Measurements from ENCODE around the gene MYH14. TPM values are rescaled to one million over a fixed set of nuclear protein-coding genes. Genes with fewer than 3 reads are reported as not detected.

The MYH14 gene
- total RNA-seq, 1 donor from 2014 or later: not detected

DNA sequence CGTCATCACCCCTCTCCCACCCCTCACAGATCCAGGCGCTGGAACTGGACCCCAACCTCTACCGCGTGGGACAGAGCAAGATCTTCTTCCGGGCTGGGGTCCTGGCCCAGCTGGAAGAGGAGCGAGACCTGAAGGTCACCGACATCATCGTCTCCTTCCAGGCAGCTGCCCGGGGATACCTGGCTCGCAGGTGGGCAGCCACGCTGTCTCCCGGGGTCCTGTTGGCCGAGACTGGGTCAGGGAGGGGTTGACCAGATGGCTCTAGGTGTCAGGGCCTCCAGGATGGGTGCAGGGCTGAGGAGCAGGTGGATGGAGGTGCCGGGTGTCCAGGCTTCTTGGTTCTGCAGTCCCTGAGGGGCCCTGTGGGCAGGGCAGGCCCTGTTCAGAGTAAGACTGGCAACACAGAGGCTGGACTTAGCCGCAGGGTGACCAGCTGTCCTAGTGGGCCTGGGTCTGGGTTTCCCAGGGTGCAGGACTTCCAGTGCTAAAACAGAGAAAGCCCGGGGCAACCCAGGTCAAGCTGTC, 58.1 kb downstream of the MYH14 start:
- H3K36me3 Mint-ChIP-seq (ENCODE audit: low read depth, unreplicated experiment): peaks cover 12% of the 10 kb centered on the region
- TF ChIP-seq, protein P1, sequence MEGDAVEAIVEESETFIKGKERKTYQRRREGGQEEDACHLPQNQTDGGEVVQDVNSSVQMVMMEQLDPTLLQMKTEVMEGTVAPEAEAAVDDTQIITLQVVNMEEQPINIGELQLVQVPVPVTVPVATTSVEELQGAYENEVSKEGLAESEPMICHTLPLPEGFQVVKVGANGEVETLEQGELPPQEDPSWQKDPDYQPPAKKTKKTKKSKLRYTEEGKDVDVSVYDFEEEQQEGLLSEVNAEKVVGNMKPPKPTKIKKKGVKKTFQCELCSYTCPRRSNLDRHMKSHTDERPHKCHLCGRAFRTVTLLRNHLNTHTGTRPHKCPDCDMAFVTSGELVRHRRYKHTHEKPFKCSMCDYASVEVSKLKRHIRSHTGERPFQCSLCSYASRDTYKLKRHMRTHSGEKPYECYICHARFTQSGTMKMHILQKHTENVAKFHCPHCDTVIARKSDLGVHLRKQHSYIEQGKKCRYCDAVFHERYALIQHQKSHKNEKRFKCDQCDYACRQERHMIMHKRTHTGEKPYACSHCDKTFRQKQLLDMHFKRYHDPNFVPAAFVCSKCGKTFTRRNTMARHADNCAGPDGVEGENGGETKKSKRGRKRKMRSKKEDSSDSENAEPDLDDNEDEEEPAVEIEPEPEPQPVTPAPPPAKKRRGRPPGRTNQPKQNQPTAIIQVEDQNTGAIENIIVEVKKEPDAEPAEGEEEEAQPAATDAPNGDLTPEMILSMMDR (IDR thresholded peaks at IDR 0.05; ENCODE audit: unreplicated experiment): no peak
- H3K4me3 Mint-ChIP-seq (ENCODE audit: unreplicated experiment): no peak overlapping the region
- no peak overlapping the region for H3K27ac Mint-ChIP-seq (ENCODE audit: unreplicated experiment)
- H3K9me3 Mint-ChIP-seq (ENCODE audit: unreplicated experiment): peaks cover 48% of the 10 kb centered on the region
- H3K27me3 Mint-ChIP-seq (ENCODE audit: unreplicated experiment): peaks cover 14% of the 10 kb centered on the region
- no peak for DNase-seq (ENCODE audit: low spot score)
- H3K4me1 Mint-ChIP-seq (ENCODE audit: unreplicated experiment): no peaks in the 10 kb centered on the region

DNA sequence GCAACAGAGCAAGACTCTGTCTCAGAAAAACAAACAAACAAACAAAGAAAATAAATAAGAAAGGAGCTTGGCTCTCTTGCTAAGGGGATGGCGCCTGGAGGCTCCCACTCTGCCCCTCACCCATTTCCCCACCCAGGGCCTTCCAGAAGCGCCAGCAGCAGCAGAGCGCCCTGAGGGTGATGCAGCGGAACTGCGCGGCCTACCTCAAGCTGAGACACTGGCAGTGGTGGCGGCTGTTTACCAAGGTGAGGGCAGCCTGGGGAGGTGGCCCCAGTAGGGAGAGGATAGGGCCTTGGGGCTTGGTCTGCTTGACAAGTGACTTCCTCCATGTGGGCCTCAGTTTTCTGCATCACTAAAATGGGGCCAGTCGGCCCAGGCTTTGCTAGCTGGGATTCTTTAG, 59.8 kb downstream of the MYH14 start:
- Mint-ChIP-seq H3K4me1 (ENCODE audit: unreplicated experiment) (no peaks in the 10 kb centered on the region), H3K27ac (ENCODE audit: unreplicated experiment) (no peak overlapping the region), H3K27me3 (ENCODE audit: unreplicated experiment) (peaks cover 14% of the 10 kb centered on the region), H3K9me3 (ENCODE audit: unreplicated experiment) (peaks cover 40% of the 10 kb centered on the region), H3K36me3 (ENCODE audit: low read depth, unreplicated experiment) (peaks cover 15% of the 10 kb centered on the region), H3K4me3 (ENCODE audit: unreplicated experiment) (no peak overlapping the region)
- DNase-seq (ENCODE audit: low spot score): no peak
- TF ChIP-seq, protein P1 (IDR thresholded peaks at IDR 0.05; ENCODE audit: unreplicated experiment): no peak

DNA sequence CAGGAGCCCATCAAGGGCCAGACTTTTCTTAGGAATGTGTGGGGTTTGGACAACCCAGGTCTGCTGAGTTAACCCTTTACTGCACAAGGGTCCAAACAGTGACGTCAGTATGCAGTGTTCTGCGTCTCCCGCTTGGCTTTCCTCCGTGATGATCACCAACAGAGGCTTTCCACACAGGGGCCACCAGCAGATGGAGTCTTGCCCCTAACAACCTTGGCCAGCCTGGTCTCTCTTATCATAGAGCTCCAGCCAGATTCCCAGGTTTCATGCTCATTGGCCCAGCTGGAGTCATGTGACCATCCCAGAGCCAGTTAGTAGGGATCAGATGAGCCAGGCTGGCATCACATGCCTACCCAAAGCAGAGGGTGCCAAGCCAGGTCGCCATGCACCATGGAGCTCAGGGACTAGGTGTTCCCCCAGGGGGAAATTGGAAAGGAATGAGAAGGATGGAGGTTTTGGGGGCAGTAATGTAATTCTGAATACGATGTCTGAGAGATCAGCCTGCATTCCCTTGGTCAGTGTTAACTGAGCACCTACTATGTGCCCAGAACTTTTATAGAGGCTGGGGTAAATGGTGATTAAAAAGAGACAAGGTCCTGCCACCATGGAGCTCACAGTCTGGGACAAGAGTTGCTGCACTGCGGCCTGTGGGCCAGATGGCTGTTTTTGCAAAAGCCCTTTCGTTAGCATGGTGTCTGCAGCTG, 61.2 kb downstream of the MYH14 start:
- H3K9me3 Mint-ChIP-seq (ENCODE audit: unreplicated experiment): peaks cover 36% of the 10 kb centered on the region

DNA sequence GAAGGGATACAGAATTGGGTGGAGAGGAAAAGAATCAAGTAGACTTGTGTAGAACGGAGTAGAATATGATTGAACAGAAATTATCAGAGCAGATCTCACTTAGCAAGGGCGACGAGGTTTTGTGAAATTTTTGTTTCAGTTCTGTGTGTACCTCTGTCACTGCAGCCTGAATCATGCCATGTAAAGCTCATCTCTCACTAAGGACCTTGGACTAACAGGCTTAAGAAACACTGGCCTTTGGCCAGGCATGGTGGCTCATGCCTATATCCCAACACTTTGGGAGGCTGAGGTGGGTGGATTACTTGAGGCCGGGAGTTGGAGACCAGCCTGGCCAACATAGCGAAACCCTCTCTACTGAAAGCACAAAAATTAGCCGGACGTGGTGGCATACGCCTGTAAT, 62.6 kb downstream of the MYH14 start:
- Mint-ChIP-seq H3K27me3 (ENCODE audit: unreplicated experiment) (peaks cover 10% of the 10 kb centered on the region), H3K36me3 (ENCODE audit: low read depth, unreplicated experiment) (peaks cover 19% of the 10 kb centered on the region), H3K4me3 (ENCODE audit: unreplicated experiment) (peak overlapping the region; percentile 31), H3K9me3 (ENCODE audit: unreplicated experiment) (peaks cover 35% of the 10 kb centered on the region), H3K27ac (ENCODE audit: unreplicated experiment) (no peak overlapping the region), H3K4me1 (ENCODE audit: unreplicated experiment) (no peaks in the 10 kb centered on the region)
- no peak for DNase-seq (ENCODE audit: low spot score)
- TF ChIP-seq, protein P1 (IDR thresholded peaks at IDR 0.05; ENCODE audit: unreplicated experiment): no peak

More for the DNA sequence above, 61.2 kb downstream of the MYH14 start:
- TF ChIP-seq, protein P1 (IDR thresholded peaks at IDR 0.05; ENCODE audit: unreplicated experiment): no peak
- peaks cover 14% of the 10 kb centered on the region for H3K27me3 Mint-ChIP-seq (ENCODE audit: unreplicated experiment)
- no peak overlapping the region for H3K27ac Mint-ChIP-seq (ENCODE audit: unreplicated experiment)
- H3K4me1 Mint-ChIP-seq (ENCODE audit: unreplicated experiment): no peaks in the 10 kb centered on the region
- H3K36me3 Mint-ChIP-seq (ENCODE audit: low read depth, unreplicated experiment): peaks cover 15% of the 10 kb centered on the region
- DNase-seq (ENCODE audit: low spot score): no peak
- no peak overlapping the region for H3K4me3 Mint-ChIP-seq (ENCODE audit: unreplicated experiment)

DNA sequence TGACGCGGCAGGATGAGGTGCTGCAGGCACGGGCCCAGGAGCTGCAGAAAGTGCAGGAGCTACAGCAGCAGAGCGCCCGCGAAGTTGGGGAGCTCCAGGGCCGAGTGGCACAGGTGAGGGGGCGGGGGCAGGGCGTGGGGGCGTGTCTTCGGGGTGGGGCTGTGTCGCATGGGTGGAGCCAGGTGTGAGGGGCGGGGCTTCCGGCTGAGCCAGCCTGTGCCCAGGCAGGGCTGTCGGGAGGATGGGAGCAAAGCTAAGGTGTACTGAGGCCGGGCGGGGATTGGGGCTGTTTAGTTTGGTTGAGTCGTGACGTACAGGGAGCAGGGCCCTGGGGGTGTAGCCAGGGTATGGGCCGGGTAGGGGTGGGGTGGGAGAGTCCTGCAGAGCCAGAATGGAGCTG, 63.5 kb downstream of the MYH14 start:
- Mint-ChIP-seq H3K27me3 (ENCODE audit: unreplicated experiment) (peaks cover 10% of the 10 kb centered on the region), H3K9me3 (ENCODE audit: unreplicated experiment) (peaks cover 40% of the 10 kb centered on the region), H3K27ac (ENCODE audit: unreplicated experiment) (no peak overlapping the region), H3K36me3 (ENCODE audit: low read depth, unreplicated experiment) (peaks cover 22% of the 10 kb centered on the region), H3K4me3 (ENCODE audit: unreplicated experiment) (no peak overlapping the region), H3K4me1 (ENCODE audit: unreplicated experiment) (no peaks in the 10 kb centered on the region)
- DNase-seq (ENCODE audit: low spot score): no peak
- TF ChIP-seq, protein P1 (IDR thresholded peaks at IDR 0.05; ENCODE audit: unreplicated experiment): no peak

Measured in endothelial cell (in vitro differentiated cells).